Erythroblast (primary cell): ENCODE results near the gene RNU5D-1.

Experiments used
- GATA1 ChIP-seq: IDR thresholded peaks from 2 replicates; pipeline ENCODE4 v1.6.1; 2011; ENCODE audit warnings: low read depth, mild to moderate bottlenecking, control low read depth, low read length, moderate library complexity
- POLR2A ChIP-seq: IDR thresholded peaks from 2 replicates; pipeline ENCODE4 v1.6.1; 2011; ENCODE audit warnings: mild to moderate bottlenecking, low read length

DNA sequence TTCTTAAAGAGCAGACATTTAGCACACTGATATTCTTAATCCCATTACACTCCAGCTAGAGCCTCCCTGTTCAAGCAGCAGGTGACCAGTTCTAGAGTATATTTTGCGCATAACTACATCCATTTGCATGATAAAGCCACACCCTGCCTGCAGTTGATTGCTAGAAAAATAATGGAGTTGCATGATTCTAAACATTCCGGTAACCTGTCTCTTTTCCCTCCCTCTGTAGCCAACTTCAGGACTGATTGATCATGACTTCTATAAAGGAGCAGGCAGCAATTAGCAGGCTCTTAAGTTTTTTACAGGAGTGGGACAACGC is 41.6 kb downstream of the RNU5D-1 start:
- TF ChIP-seq POLR2A (no peak), GATA1 (no peak)
